ENCODE measurements around the gene CCDC51.

GRCh38 chr3:48434591-48435222, 5.2 kb downstream of the CCDC51 start:
- TF ChIP-seq CTCF (IDR thresholded peaks at IDR 0.05) (no peak), POLR2AphosphoS5 (IDR thresholded peaks at IDR 0.05) (no peak), POLR2A (IDR thresholded peaks at IDR 0.05) (no peak)

Data from prostate gland (tissue), 2 donors.